SU-DHL-6 (cell line): ENCODE data around the gene AJUBA.
A peak's percentile ranks its signal among the peaks of the same experiment; 100 is the strongest.

Source experiments
- H2AFZ ChIP-seq: fragments of 200-600 bp; sonication (generic); 2 replicates; pipeline ENCODE4 v1.6.1; 2014; ENCODE audit warnings: low read depth, mild to moderate bottlenecking, moderate library complexity, mixed read lengths, antibody characterized with exemption, low read length; ENCODE audit not compliant: severe bottlenecking
- H3F3A ChIP-seq: fragments of 200-600 bp; shearing (Covaris generic); 2 replicates; pipeline ENCODE4 v1.6.0; 2016; ENCODE audit warnings: antibody characterized with exemption, mild to moderate bottlenecking; ENCODE audit not compliant: insufficient read depth
- H3K27ac ChIP-seq: fragments of 200-600 bp; sonication (generic); 2 replicates; pipeline ENCODE4 v1.5.1; 2016; ENCODE audit warnings: low read depth, mild to moderate bottlenecking, low read length, moderate library complexity, mixed read lengths
- H3K27me3 ChIP-seq: fragments of 200-600 bp; sonication (generic), shearing (Covaris generic); 2 replicates; pipeline ENCODE4 v1.6.0; 2014; ENCODE audit warnings: mild to moderate bottlenecking, low read length
- H3K36me3 ChIP-seq: fragments of 200-600 bp; sonication (generic); 2 replicates; pipeline ENCODE4 v1.6.1; 2014; ENCODE audit warnings: mild to moderate bottlenecking, low read length, mixed read lengths
- H3K4me2 ChIP-seq: fragments of 300-600, 200-600 bp; shearing (Covaris generic), sonication (generic); 2 replicates; pipeline ENCODE4 v1.6.0; 2014; ENCODE audit warnings: low read length, low read depth, mild to moderate bottlenecking; ENCODE audit not compliant: poor library complexity, severe bottlenecking
- H3K4me3 ChIP-seq: fragments of 200-600 bp; sonication (generic); 2 replicates; pipeline ENCODE4 v1.5.1; 2014; ENCODE audit warnings: antibody characterized with exemption, low read length, mild to moderate bottlenecking, mixed read lengths; ENCODE audit not compliant: insufficient read depth, poor library complexity, severe bottlenecking
- H3K79me2 ChIP-seq: fragments of 200-600 bp; sonication (generic); 2 replicates; pipeline ENCODE4 v1.6.1; 2014; ENCODE audit warnings: mild to moderate bottlenecking, low read length, moderate library complexity; ENCODE audit not compliant: insufficient read depth
- H3K9ac ChIP-seq: fragments of 200-600 bp; sonication (generic); 2 replicates; pipeline ENCODE4 v1.7.0; 2014; ENCODE audit warnings: mild to moderate bottlenecking, low read length
- H3K9me2 ChIP-seq: fragments of 200-600 bp; sonication (generic); replicated peaks from 2 replicates; pipeline ENCODE4 v1.6.1; 2014; ENCODE audit warnings: low read length; ENCODE audit not compliant: insufficient read depth
- H3K9me3 ChIP-seq: fragments of 200-600 bp; sonication (generic); 2 replicates; pipeline ENCODE4 v1.6.1; 2014; ENCODE audit warnings: low read length, mixed read lengths; ENCODE audit not compliant: insufficient read depth
- H4K20me1 ChIP-seq: fragments of 200-600 bp; sonication (generic); 2 replicates; pipeline ENCODE4 v1.6.1; 2014; ENCODE audit warnings: low read depth, mild to moderate bottlenecking, antibody characterized with exemption, low read length, moderate library complexity, mixed read lengths
- CTCF ChIP-seq: fragments of 200-600 bp; sonication (generic); IDR thresholded peaks from one replicate; pipeline ENCODE4 v1.5.1; 2017; ENCODE audit warnings: antibody characterized with exemption, mild to moderate bottlenecking, low read length, moderate library complexity; ENCODE audit not compliant: insufficient read depth, poor library complexity, severe bottlenecking
- EZH2phosphoT487 ChIP-seq: fragments of 200-600 bp; sonication (generic), shearing (Covaris generic); conservative IDR thresholded peaks from 2 replicates; pipeline ENCODE4 v1.6.1; 2018; ENCODE audit warnings: mild to moderate bottlenecking, antibody characterized with exemption, low read length, moderate library complexity, mixed read lengths

AJUBA gene

GRCh38 chr14:22982477-22983245 is at the start of gene AJUBA:
AJUBA (minus strand) TSS chr14:22982551; CDS start chr14:22982266, 285 bp downstream.
- peak within 1 kb of the TSS; percentile 70 for H2AFZ ChIP-seq
- peak within 1 kb of the TSS; percentile 67 for H3K9ac ChIP-seq
- H3F3A ChIP-seq: no peaks in the 10 kb centered on the region
- H3K79me2 ChIP-seq: no peaks in the 10 kb centered on the region
- H3K27me3 ChIP-seq: no peaks in the 10 kb centered on the region
- no peaks in the 10 kb centered on the region for H4K20me1 ChIP-seq
- TF ChIP-seq CTCF (no peak), EZH2phosphoT487 (no peak)
- H3K4me2 ChIP-seq: peak within 1 kb of the TSS; percentile 93
- H3K4me3 ChIP-seq: peak within 1 kb of the TSS; percentile 68
- H3K27ac ChIP-seq: no peak within 1 kb of the TSS
- no peaks in the 10 kb centered on the region for H3K36me3 ChIP-seq
- no peaks in the 10 kb centered on the region for H3K9me3 ChIP-seq
- no peaks in the 10 kb centered on the region for H3K9me2 ChIP-seq

GRCh38 chr14:23030936-23031335 is 48.6 kb upstream of the AJUBA start:
- no peak for TF ChIP-seq CTCF
- TF ChIP-seq EZH2phosphoT487: no peak
- Histone ChIP-seq H3K9ac (no peak overlapping the region), H3K9me3 (no peaks in the 10 kb centered on the region), H2AFZ (no peak overlapping the region), H3K27me3 (no peaks in the 10 kb centered on the region), H3K27ac (no peak overlapping the region), H3K79me2 (peaks cover 36% of the 10 kb centered on the region), H4K20me1 (no peaks in the 10 kb centered on the region), H3K4me3 (no peak overlapping the region), H3F3A (peaks cover 5% of the 10 kb centered on the region; the same call in 1 of the 2 replicates), H3K9me2 (no peaks in the 10 kb centered on the region), H3K36me3 (peaks cover 9% of the 10 kb centered on the region), H3K4me2 (no peak overlapping the region)

GRCh38 chr14:23028799-23029198 is 46.4 kb upstream of the AJUBA start:
- Histone ChIP-seq H3K79me2 (peaks cover 28% of the 10 kb centered on the region), H3K9ac (no peak overlapping the region), H3K36me3 (peaks cover 11% of the 10 kb centered on the region), H3F3A (peaks cover 5% of the 10 kb centered on the region; the same call in 1 of the 2 replicates), H3K4me2 (no peak overlapping the region), H3K9me3 (no peaks in the 10 kb centered on the region), H3K27ac (no peak overlapping the region), H3K4me3 (no peak overlapping the region), H4K20me1 (no peaks in the 10 kb centered on the region), H3K9me2 (no peaks in the 10 kb centered on the region), H2AFZ (no peak overlapping the region), H3K27me3 (no peaks in the 10 kb centered on the region)
- no peak for TF ChIP-seq CTCF
- no peak for TF ChIP-seq EZH2phosphoT487
